ENCODE data around the gene NRG2. TPM values are rescaled to one million over a fixed set of nuclear protein-coding genes. Genes with fewer than 3 reads are reported as not detected.
A peak's percentile ranks its signal among the peaks of the same experiment; 100 is the strongest.

The NRG2 gene
- total and polyA plus RNA-seq, 7 donors: 0.42 to 19.6 (median 3.5) TPM

- H3K27ac ChIP-seq: no peak overlapping the region
- WGBS, 3 donors: 75 to 85% (median 75%) methylated on average over 9 of the region's 9 CpGs
- no peak overlapping the region for H3K4me3 ChIP-seq
- intact Hi-C loops (cut with DNase I): loop anchor here (10.0 kb wide), 2 partner anchors 56 to 326 kb away; no protein-coding TSS in a partner anchor
- no peaks in the 10 kb centered on the region for H3K9me3 ChIP-seq
- peak in 1 of 4 donors; percentile 18 for ATAC-seq
- DNase-seq: no peak
- TF ChIP-seq, protein P1, sequence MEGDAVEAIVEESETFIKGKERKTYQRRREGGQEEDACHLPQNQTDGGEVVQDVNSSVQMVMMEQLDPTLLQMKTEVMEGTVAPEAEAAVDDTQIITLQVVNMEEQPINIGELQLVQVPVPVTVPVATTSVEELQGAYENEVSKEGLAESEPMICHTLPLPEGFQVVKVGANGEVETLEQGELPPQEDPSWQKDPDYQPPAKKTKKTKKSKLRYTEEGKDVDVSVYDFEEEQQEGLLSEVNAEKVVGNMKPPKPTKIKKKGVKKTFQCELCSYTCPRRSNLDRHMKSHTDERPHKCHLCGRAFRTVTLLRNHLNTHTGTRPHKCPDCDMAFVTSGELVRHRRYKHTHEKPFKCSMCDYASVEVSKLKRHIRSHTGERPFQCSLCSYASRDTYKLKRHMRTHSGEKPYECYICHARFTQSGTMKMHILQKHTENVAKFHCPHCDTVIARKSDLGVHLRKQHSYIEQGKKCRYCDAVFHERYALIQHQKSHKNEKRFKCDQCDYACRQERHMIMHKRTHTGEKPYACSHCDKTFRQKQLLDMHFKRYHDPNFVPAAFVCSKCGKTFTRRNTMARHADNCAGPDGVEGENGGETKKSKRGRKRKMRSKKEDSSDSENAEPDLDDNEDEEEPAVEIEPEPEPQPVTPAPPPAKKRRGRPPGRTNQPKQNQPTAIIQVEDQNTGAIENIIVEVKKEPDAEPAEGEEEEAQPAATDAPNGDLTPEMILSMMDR (IDR thresholded peaks at IDR 0.05): no peak
- H3K4me1 ChIP-seq: peaks cover 5% of the 10 kb centered on the region
- H3K27me3 ChIP-seq (ENCODE audit: insufficient read depth in 3 of 3, low read length in 2 of 3): no peaks in the 10 kb centered on the region
- H3K36me3 ChIP-seq (ENCODE audit: insufficient read depth in 1 of 2, low read depth in 1 of 2): no peaks in the 10 kb centered on the region
Measured at GRCh38 chr5:139960723-139961383, 82.2 kb downstream of the NRG2 start.

DNA sequence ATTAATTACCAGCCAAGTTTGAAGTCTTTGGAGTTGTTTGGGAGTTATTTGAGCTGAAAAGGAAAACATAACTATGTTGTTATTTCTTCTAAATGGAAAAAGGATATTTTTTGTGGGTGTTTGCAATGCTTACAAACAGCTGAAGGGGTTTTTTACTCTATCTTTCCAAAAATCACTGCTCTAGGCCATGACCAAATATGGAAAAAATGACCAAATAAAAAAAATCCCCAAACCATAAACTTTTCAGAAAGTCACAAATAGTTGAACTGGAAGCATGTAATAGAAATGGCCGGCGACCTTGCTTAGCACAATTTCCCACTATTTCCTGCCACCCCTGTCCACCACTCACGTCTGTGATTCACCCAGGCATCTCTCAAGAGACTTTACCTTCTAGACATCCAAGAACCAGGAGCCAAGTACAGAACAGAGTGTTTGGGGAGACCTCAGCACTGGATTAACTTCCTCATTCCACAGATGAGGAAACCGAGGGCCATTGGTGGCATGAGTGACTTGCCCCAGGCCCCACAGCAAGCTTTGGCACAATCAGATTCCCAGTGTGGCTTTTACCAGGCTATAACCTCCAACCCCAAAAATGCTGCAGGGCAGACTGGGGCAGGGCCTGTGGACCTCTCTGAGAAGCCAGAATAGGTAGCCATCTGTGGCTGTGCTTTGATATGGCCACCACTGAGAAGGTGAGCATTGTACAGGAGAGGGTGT, 84.5 kb downstream of the NRG2 start:
- Histone ChIP-seq H3K9me3 (no peaks in the 10 kb centered on the region), H3K4me3 (no peak overlapping the region), H3K4me1 (peaks cover 18% of the 10 kb centered on the region), H3K36me3 (ENCODE audit: insufficient read depth in 1 of 2, low read depth in 1 of 2) (no peaks in the 10 kb centered on the region), H3K27me3 (ENCODE audit: insufficient read depth in 3 of 3, low read length in 2 of 3) (no peaks in the 10 kb centered on the region), H3K27ac (no peak overlapping the region)
- WGBS, 3 donors: 75 to 81% (median 77%) methylated on average over 4 of the region's 4 CpGs
- ATAC-seq (no peak), DNase-seq (no peak)
- intact Hi-C loops (cut with DNase I): no loop called here
- TF ChIP-seq, protein P1 (IDR thresholded peaks at IDR 0.05): no peak

DNA sequence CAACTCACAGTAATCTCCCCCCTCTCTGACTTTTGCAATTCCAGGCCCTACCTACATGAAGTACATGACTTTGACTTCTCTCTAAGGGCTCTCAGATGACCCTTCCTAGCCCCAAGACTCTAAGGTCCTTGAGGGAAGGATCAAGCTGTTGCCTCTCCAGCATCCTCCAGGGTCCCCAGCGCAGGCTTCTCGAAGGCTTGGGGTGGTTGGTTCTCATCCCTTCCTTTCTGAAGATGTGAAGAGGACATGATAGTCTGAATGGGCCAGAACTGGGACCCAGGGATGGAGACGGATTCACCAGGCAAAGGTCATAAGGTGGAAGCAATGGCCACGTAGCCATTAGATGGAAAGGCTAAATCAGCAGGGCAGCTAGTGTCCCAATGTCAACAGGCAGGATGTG, 86.8 kb downstream of the NRG2 start:
- TF ChIP-seq, protein P1 (IDR thresholded peaks at IDR 0.05): no peak
- ATAC-seq: no peak
- intact Hi-C loops (cut with DNase I): no loop called here

DNA sequence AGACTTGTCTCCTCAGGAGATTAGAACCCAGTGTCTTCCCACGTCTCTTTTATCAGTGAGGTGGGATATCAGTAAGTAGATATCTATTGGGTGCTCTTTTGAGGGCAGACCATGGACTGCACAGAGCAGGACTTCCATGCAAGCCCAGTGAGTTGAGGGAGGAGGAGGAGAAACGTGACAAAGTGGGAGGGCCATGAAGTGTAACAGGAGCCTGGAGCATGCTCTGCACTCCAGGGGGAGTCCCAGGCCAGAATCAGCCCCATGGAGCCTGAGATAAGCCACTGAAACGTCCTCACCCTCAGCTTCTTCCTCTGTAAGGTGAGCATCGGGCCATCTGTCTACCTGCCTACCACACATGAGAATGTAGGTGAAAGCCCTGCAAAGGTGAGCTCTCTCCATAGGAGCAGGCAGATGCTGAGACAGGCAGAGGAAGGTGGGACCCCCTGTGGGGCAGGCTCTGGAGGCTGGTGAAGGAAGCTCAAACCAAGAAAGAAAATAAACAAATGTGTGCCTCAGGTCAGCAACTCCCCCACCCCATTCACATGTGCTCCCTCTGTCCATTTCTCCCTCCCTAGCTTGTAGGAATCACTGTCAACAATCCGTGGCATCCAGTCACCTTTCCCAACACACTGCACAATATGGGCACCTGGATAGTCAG, 87.4 kb downstream of the NRG2 start:
- H3K27me3 ChIP-seq (ENCODE audit: insufficient read depth in 3 of 3, low read length in 2 of 3): no peaks in the 10 kb centered on the region
- intact Hi-C loops (cut with DNase I): no loop called here
- peaks cover 45% of the 10 kb centered on the region for H3K4me1 ChIP-seq
- 57 to 62% (median 60%) methylated on average over 5 of the region's 5 CpGs for WGBS, 3 donors
- H3K9me3 ChIP-seq: no peaks in the 10 kb centered on the region
- no peak for ATAC-seq
- DNase-seq: no peak
- TF ChIP-seq, protein P1 (IDR thresholded peaks at IDR 0.05): peak; percentile 8
- no peaks in the 10 kb centered on the region for H3K36me3 ChIP-seq (ENCODE audit: insufficient read depth in 1 of 2, low read depth in 1 of 2)
- no peak overlapping the region for H3K4me3 ChIP-seq
- no peak overlapping the region for H3K27ac ChIP-seq

More for the DNA sequence above, 86.8 kb downstream of the NRG2 start:
- DNase-seq: no peak
- Histone ChIP-seq H3K36me3 (ENCODE audit: insufficient read depth in 1 of 2, low read depth in 1 of 2) (no peaks in the 10 kb centered on the region), H3K27ac (no peak overlapping the region), H3K4me3 (no peak overlapping the region), H3K27me3 (ENCODE audit: insufficient read depth in 3 of 3, low read length in 2 of 3) (no peaks in the 10 kb centered on the region), H3K4me1 (peaks cover 39% of the 10 kb centered on the region), H3K9me3 (no peaks in the 10 kb centered on the region)
- 89 to 96% (median 95%) methylated on average over 4 of the region's 4 CpGs for WGBS, 3 donors

Data from psoas muscle (tissue), 8 donors.